Nephron progenitor cell (in vitro differentiated cells): ENCODE data around the gene SDK2.

Source experiments
- DNase-seq: peaks from one replicate; pipeline ENCODE4 v3.0.0; 2021
- H3K27ac Mint-ChIP-seq: 2 replicates; pipeline ENCODE4 v1.8.0; 2021; ENCODE audit warnings: mild to moderate bottlenecking, moderate library complexity, mixed read lengths
- H3K27me3 Mint-ChIP-seq: 2 replicates; pipeline ENCODE4 v1.8.0; 2021; ENCODE audit warnings: mild to moderate bottlenecking, low read depth, mixed read lengths; ENCODE audit not compliant: poor library complexity
- H3K36me3 Mint-ChIP-seq: 2 replicates; pipeline ENCODE4 v1.8.0; 2021; ENCODE audit warnings: low read depth, mixed read lengths
- H3K4me1 Mint-ChIP-seq: 2 replicates; pipeline ENCODE4 v1.8.0; 2021; ENCODE audit warnings: mixed read lengths
- H3K4me3 Mint-ChIP-seq: 2 replicates; pipeline ENCODE4 v1.8.0; 2021; ENCODE audit warnings: mild to moderate bottlenecking, moderate library complexity, mixed read lengths
- H3K9me3 Mint-ChIP-seq: 2 replicates; pipeline ENCODE4 v1.8.0; 2021; ENCODE audit warnings: mild to moderate bottlenecking, moderate library complexity, mixed read lengths
- CTCF ChIP-seq: fragments of 200-600 bp; sonication (generic); IDR thresholded peaks from 2 replicates; pipeline ENCODE4 v1.5.0; 2021; ENCODE audit warnings: antibody characterized with exemption

SDK2 gene

GRCh38 chr17:73678999-73679398 is 34.8 kb upstream of the SDK2 start:
- TF ChIP-seq CTCF: no peak
- H3K4me3 Mint-ChIP-seq: no peak overlapping the region
- H3K36me3 Mint-ChIP-seq: no peaks in the 10 kb centered on the region
- H3K4me1 Mint-ChIP-seq: peaks cover 3% of the 10 kb centered on the region
- peaks cover 23% of the 10 kb centered on the region for H3K9me3 Mint-ChIP-seq
- H3K27ac Mint-ChIP-seq: no peak overlapping the region
- H3K27me3 Mint-ChIP-seq: peaks cover 30% of the 10 kb centered on the region
- no peak for DNase-seq

GRCh38 chr17:73669771-73670170 is 25.5 kb upstream of the SDK2 start:
- TF ChIP-seq CTCF: no peak
- Mint-ChIP-seq H3K36me3 (no peaks in the 10 kb centered on the region), H3K4me3 (no peak overlapping the region), H3K27ac (no peak overlapping the region), H3K4me1 (no peaks in the 10 kb centered on the region), H3K9me3 (peaks cover 31% of the 10 kb centered on the region), H3K27me3 (peaks cover 32% of the 10 kb centered on the region)
- no peak for DNase-seq

- Mint-ChIP-seq H3K4me1 (no peaks in the 10 kb centered on the region), H3K9me3 (peaks cover 27% of the 10 kb centered on the region), H3K36me3 (no peaks in the 10 kb centered on the region), H3K27me3 (peaks cover 38% of the 10 kb centered on the region), H3K4me3 (no peak overlapping the region), H3K27ac (no peak overlapping the region)
- TF ChIP-seq CTCF: no peak
- no peak for DNase-seq
These were observed 23.1 kb upstream of the SDK2 start for GRCh38 chr17:73667181-73667959.

GRCh38 chr17:73663614-73664013 is 19.4 kb upstream of the SDK2 start:
- peaks cover 6% of the 10 kb centered on the region for H3K9me3 Mint-ChIP-seq
- no peak overlapping the region for H3K27ac Mint-ChIP-seq
- TF ChIP-seq CTCF: no peak
- H3K27me3 Mint-ChIP-seq: peaks cover 49% of the 10 kb centered on the region
- no peaks in the 10 kb centered on the region for H3K36me3 Mint-ChIP-seq
- no peak for DNase-seq
- no peak overlapping the region for H3K4me3 Mint-ChIP-seq
- no peaks in the 10 kb centered on the region for H3K4me1 Mint-ChIP-seq

GRCh38 chr17:73660366-73660765 is 16.1 kb upstream of the SDK2 start:
- Mint-ChIP-seq H3K36me3 (no peaks in the 10 kb centered on the region), H3K9me3 (peaks cover 7% of the 10 kb centered on the region), H3K27me3 (peaks cover 45% of the 10 kb centered on the region), H3K27ac (no peak overlapping the region), H3K4me3 (no peak overlapping the region), H3K4me1 (no peaks in the 10 kb centered on the region)
- no peak for DNase-seq
- no peak for TF ChIP-seq CTCF
